D721Med (cell line): Measurements from ENCODE around the gene PGS1.

Experiments used
- DNase-seq: peaks from one replicate; pipeline ENCODE4 v3.0.0; 2011; ENCODE audit warnings: low spot score; ENCODE audit not compliant: insufficient read length
- FAIRE-seq: peaks from 2 replicates; lab custom pipeline; 2011; peaks lifted over from hg19 to GRCh38; lab: Jason Lieb, UNC
- CTCF ChIP-seq: IDR thresholded peaks from 2 replicates; pipeline ENCODE4 v1.5.1; 2012; ENCODE audit warnings: mild to moderate bottlenecking, control low read depth; ENCODE audit not compliant: insufficient read depth; ENCODE audit errors: missing control alignments

The PGS1 gene

GRCh38 chr17:78406920-78407319 lies 28.5 kb downstream of the PGS1 start:
- no peak for TF ChIP-seq CTCF
- DNase-seq: no peak
- FAIRE-seq: no peak

GRCh38 chr17:78407387-78408000 lies 29.0 kb downstream of the PGS1 start:
- TF ChIP-seq CTCF: no peak
- DNase-seq: no peak
- no peak for FAIRE-seq

- FAIRE-seq (no peak), DNase-seq (no peak)
- no peak for TF ChIP-seq CTCF
Observed at GRCh38 chr17:78408476-78409050, 30.1 kb downstream of the PGS1 start.

- TF ChIP-seq CTCF: no peak
- FAIRE-seq (no peak), DNase-seq (peak; percentile 72)
Observed at GRCh38 chr17:78409191-78409928, 30.9 kb downstream of the PGS1 start.

- no peak for TF ChIP-seq CTCF
- FAIRE-seq (no peak), DNase-seq (no peak)
Observed at GRCh38 chr17:78411241-78411857, 32.9 kb downstream of the PGS1 start.

GRCh38 chr17:78412403-78412802 lies 34.0 kb downstream of the PGS1 start:
- peak; percentile 29 for TF ChIP-seq CTCF
- no peak for DNase-seq

More at GRCh38 chr17:78412403-78412802, 34.0 kb downstream of the PGS1 start:
- no peak for FAIRE-seq
